H9 (cell line): Measurements from ENCODE around the gene TMCC1. TPM values are rescaled to one million over a fixed set of nuclear protein-coding genes. Genes with fewer than 3 reads are reported as not detected.

Source experiments
- DNase-seq: peaks from one replicate; pipeline ENCODE4 v3.0.0-alpha.2; 2017
- H2AFZ ChIP-seq: one replicate; pipeline ENCODE4 v1.6.1; 2013; ENCODE audit warnings: mild to moderate bottlenecking, low read length, control low read depth, moderate library complexity
- H2AK5ac ChIP-seq: 2 replicates; pipeline ENCODE4 v1.6.1; 2013; ENCODE audit warnings: low read length, control low read depth, mixed read lengths; ENCODE audit not compliant: insufficient read length
- H2BK120ac ChIP-seq: one replicate; pipeline ENCODE4 v1.6.1; 2013; ENCODE audit warnings: low read depth, mild to moderate bottlenecking, low read length, control low read depth, inconsistent platforms; ENCODE audit not compliant: poor library complexity, severe bottlenecking
- H2BK12ac ChIP-seq: 2 replicates; pipeline ENCODE4 v1.6.1; 2013; ENCODE audit warnings: low read length, control low read depth, mixed read lengths, low read depth; ENCODE audit not compliant: insufficient read length
- H2BK15ac ChIP-seq: 2 replicates; pipeline ENCODE4 v1.6.1; 2013; ENCODE audit warnings: low read depth, low read length, control low read depth
- H2BK20ac ChIP-seq: one replicate; pipeline ENCODE4 v1.6.1; 2013; ENCODE audit warnings: low read depth, mild to moderate bottlenecking, low read length, control low read depth, inconsistent platforms; ENCODE audit not compliant: poor library complexity, severe bottlenecking
- H2BK5ac ChIP-seq: 2 replicates; pipeline ENCODE4 v1.6.1; 2013; ENCODE audit warnings: low read length, control low read depth, mixed read lengths; ENCODE audit not compliant: insufficient read length
- H3K14ac ChIP-seq: 2 replicates; pipeline ENCODE4 v1.6.1; 2013; ENCODE audit warnings: low read length, control low read depth; ENCODE audit not compliant: insufficient read depth
- H3K18ac ChIP-seq: 2 replicates; pipeline ENCODE4 v1.6.1; 2013; ENCODE audit warnings: low read depth, mild to moderate bottlenecking, mixed read lengths, low read length, control low read depth; ENCODE audit not compliant: insufficient read length
- H3K23ac ChIP-seq: 2 replicates; pipeline ENCODE4 v1.6.1; 2013; ENCODE audit warnings: low read length, control low read depth, mixed read lengths, low read depth; ENCODE audit not compliant: insufficient read length
- H3K23me2 ChIP-seq: 2 replicates; pipeline ENCODE4 v1.6.1; 2013; ENCODE audit warnings: low read depth, mild to moderate bottlenecking, mixed read lengths, low read length, control low read depth; ENCODE audit not compliant: insufficient read length, poor library complexity, severe bottlenecking
- H3K27ac ChIP-seq: 2 replicates; pipeline ENCODE4 v1.5.1; 2013; ENCODE audit warnings: low read length, control low read depth, mixed read lengths, low read depth; ENCODE audit not compliant: insufficient read length
- H3K27me3 ChIP-seq: 2 replicates; pipeline ENCODE4 v1.6.1; 2013; ENCODE audit warnings: low read length, control low read depth, inconsistent platforms; ENCODE audit not compliant: insufficient read depth
- H3K4ac ChIP-seq: 2 replicates; pipeline ENCODE4 v1.6.1; 2013; ENCODE audit warnings: low read depth, mild to moderate bottlenecking, control low read depth, inconsistent platforms, low read length, moderate library complexity
- H3K4me1 ChIP-seq: 2 replicates; pipeline ENCODE4 v1.6.1; 2013; ENCODE audit warnings: low read length, control low read depth, inconsistent platforms; ENCODE audit not compliant: insufficient read depth
- H3K4me2 ChIP-seq: 2 replicates; pipeline ENCODE4 v1.6.1; 2013; ENCODE audit warnings: low read length, control low read depth, mixed read lengths; ENCODE audit not compliant: insufficient read length, insufficient read depth
- H3K56ac ChIP-seq: 2 replicates; pipeline ENCODE4 v1.6.1; 2013; ENCODE audit warnings: low read depth, mild to moderate bottlenecking, mixed read lengths, low read length, control low read depth; ENCODE audit not compliant: insufficient read length
- H3K79me1 ChIP-seq: 2 replicates; pipeline ENCODE4 v1.6.1; 2013; ENCODE audit warnings: low read depth, mild to moderate bottlenecking, moderate library complexity, low read length, control low read depth, inconsistent platforms; ENCODE audit not compliant: insufficient read depth, poor library complexity, severe bottlenecking
- H3K79me2 ChIP-seq: 2 replicates; pipeline ENCODE4 v1.6.1; 2013; ENCODE audit warnings: low read length, control low read depth, inconsistent platforms; ENCODE audit not compliant: insufficient read depth
- H3K9ac ChIP-seq: 2 replicates; pipeline ENCODE4 v1.6.1; 2013; ENCODE audit warnings: low read length, control low read depth, mixed read lengths; ENCODE audit not compliant: insufficient read length; ENCODE audit errors: extremely low read depth
- H3K9me3 ChIP-seq: one replicate; pipeline ENCODE4 v1.6.1; 2013; ENCODE audit warnings: low read depth, low read length, inconsistent platforms; ENCODE audit not compliant: control insufficient read depth
- H3T11ph ChIP-seq: one replicate; pipeline ENCODE4 v1.6.1; 2013; ENCODE audit warnings: mild to moderate bottlenecking, low read length, control low read depth, inconsistent platforms
- H4K20me1 ChIP-seq: one replicate; pipeline ENCODE4 v1.6.1; 2013; ENCODE audit not compliant: control insufficient read depth, insufficient read length, insufficient read depth
- H4K5ac ChIP-seq: 2 replicates; pipeline ENCODE4 v1.6.1; 2013; ENCODE audit warnings: low read depth, mild to moderate bottlenecking, mixed read lengths, low read length, control low read depth; ENCODE audit not compliant: insufficient read length
- H4K8ac ChIP-seq: replicated peaks from 2 replicates; pipeline ENCODE4 v1.6.1; 2013; ENCODE audit warnings: low read length, control low read depth, mixed read lengths, low read depth; ENCODE audit not compliant: insufficient read length
- H4K91ac ChIP-seq: 2 replicates; pipeline ENCODE4 v1.6.1; 2013; ENCODE audit warnings: low read depth, mild to moderate bottlenecking, moderate library complexity, mixed read lengths, low read length, control low read depth; ENCODE audit not compliant: insufficient read length
- H3K27ac Mint-ChIP-seq, 3 experiments: 2 replicates in 2 of 3; 3 replicates in 1 of 3; pipeline ENCODE4 v1.8.0; 2020 to 2021; ENCODE audit warnings: mixed read lengths in 3 of 3, mild to moderate bottlenecking in 1 of 3, moderate library complexity in 1 of 3
- H3K27me3 Mint-ChIP-seq: 2 replicates; pipeline ENCODE4 v1.8.0; 2021; ENCODE audit warnings: low read depth, mild to moderate bottlenecking, moderate library complexity, mixed read lengths
- H3K36me3 Mint-ChIP-seq, 3 experiments: 2 replicates in 2 of 3; 3 replicates in 1 of 3; pipeline ENCODE4 v1.8.0; 2020 to 2021; ENCODE audit warnings: low read depth in 3 of 3, mixed read lengths in 3 of 3; ENCODE audit not compliant: insufficient read depth in 1 of 3
- H3K4me1 Mint-ChIP-seq, 2 experiments: 2 replicates each; pipeline ENCODE4 v1.8.0; 2020; ENCODE audit warnings: mixed read lengths in 2 of 2
- H3K4me3 Mint-ChIP-seq, 2 experiments: 2 replicates in 1 of 2; 3 replicates in 1 of 2; pipeline ENCODE4 v1.8.0; 2020 to 2021; ENCODE audit warnings: mild to moderate bottlenecking in 2 of 2, mixed read lengths in 2 of 2, moderate library complexity in 1 of 2
- H3K9me3 Mint-ChIP-seq, 2 experiments: 2 replicates in 1 of 2; 3 replicates in 1 of 2; pipeline ENCODE4 v1.8.0; 2020; ENCODE audit warnings: mild to moderate bottlenecking in 2 of 2, mixed read lengths in 2 of 2, moderate library complexity in 1 of 2
- WGBS: extraction: QIAGEN DNeasy Blood & Tissue Kit; methylation state at CpG from one replicate; pipeline ENCODE4 v1.1.7; 2013; ENCODE audit warnings: missing lambda C conversion rate, low lambda C conversion rate, mixed read lengths; ENCODE audit not compliant: insufficient read length; ENCODE audit errors: extremely low coverage; 5-methylcytosine and 5-hydroxymethylcytosine counted together
- total RNA-seq: library from RNA; stranded (reverse); gene quantifications from 2 replicates; pipeline ENCODE4 v1.2.1, GENCODE V29; 2021
- TF ChIP-seq, protein P1 (sequence below): fragments of 200-600 bp; sonication (generic); conservative IDR thresholded peaks from 3 replicates; pipeline ENCODE4 v1.8.0; 2021; ENCODE audit warnings: antibody characterized with exemption, mild to moderate bottlenecking

Gene TMCC1
- total RNA-seq, 1 experiment from 2014 or later: 24.4 TPM

GRCh38 chr3:129881261-129881660, 12.2 kb downstream of the TMCC1 start:
- Histone ChIP-seq H3K23ac (no peak overlapping the region), H3K4me2 (no peak overlapping the region), H3K23me2 (no peaks in the 10 kb centered on the region), H2BK5ac (no peak overlapping the region), H4K5ac (no peak overlapping the region), H3K4ac (no peak overlapping the region), H2BK20ac (no peak overlapping the region), H3T11ph (no peak overlapping the region), H3K79me2 (peaks cover 2% of the 10 kb centered on the region; the same call in 1 of the 2 replicates), H3K27me3 (no peaks in the 10 kb centered on the region), H4K91ac (no peak overlapping the region), H3K9me3 (no peaks in the 10 kb centered on the region), H3K14ac (no peak overlapping the region), H3K18ac (no peak overlapping the region), H4K8ac (no peak overlapping the region), H3K9ac (no peak overlapping the region), H3K4me1 (no peaks in the 10 kb centered on the region), H4K20me1 (no peaks in the 10 kb centered on the region), H3K79me1 (peaks cover 5% of the 10 kb centered on the region), H2BK15ac (no peak overlapping the region), H2BK12ac (no peak overlapping the region), H2BK120ac (no peak overlapping the region), H3K27ac (no peak overlapping the region), H2AFZ (no peak overlapping the region), H2AK5ac (no peak overlapping the region), H3K56ac (no peak overlapping the region)
- TF ChIP-seq, protein P1, sequence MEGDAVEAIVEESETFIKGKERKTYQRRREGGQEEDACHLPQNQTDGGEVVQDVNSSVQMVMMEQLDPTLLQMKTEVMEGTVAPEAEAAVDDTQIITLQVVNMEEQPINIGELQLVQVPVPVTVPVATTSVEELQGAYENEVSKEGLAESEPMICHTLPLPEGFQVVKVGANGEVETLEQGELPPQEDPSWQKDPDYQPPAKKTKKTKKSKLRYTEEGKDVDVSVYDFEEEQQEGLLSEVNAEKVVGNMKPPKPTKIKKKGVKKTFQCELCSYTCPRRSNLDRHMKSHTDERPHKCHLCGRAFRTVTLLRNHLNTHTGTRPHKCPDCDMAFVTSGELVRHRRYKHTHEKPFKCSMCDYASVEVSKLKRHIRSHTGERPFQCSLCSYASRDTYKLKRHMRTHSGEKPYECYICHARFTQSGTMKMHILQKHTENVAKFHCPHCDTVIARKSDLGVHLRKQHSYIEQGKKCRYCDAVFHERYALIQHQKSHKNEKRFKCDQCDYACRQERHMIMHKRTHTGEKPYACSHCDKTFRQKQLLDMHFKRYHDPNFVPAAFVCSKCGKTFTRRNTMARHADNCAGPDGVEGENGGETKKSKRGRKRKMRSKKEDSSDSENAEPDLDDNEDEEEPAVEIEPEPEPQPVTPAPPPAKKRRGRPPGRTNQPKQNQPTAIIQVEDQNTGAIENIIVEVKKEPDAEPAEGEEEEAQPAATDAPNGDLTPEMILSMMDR: no peak
- no peak overlapping the region for H3K27ac Mint-ChIP-seq
- peaks cover 16 to 32% (median 28%) of the 10 kb centered on the region in 3 experiments for H3K36me3 Mint-ChIP-seq
- no peaks in the 10 kb centered on the region for H3K27me3 Mint-ChIP-seq
- no peaks in the 10 kb centered on the region for H3K9me3 Mint-ChIP-seq
- no peak for DNase-seq
- no peaks in the 10 kb centered on the region for H3K4me1 Mint-ChIP-seq
- WGBS: no CpG with 5 or more reads among the region's 2 CpGs
- no peak overlapping the region for H3K4me3 Mint-ChIP-seq
